NCI-H69 (cell line): Measurements from ENCODE around the gene VKORC1L1.
"Not testable (repeated sequence)": the region's sequence is repeated elsewhere in the genome, so short reads cannot be mapped to it uniquely, and the experiment has no call there.

ENCODE experiments used
- DNase-seq: peaks from one replicate; lab custom pipeline; 2025; lab: John Stamatoyannopoulos, UW

The VKORC1L1 gene

GRCh38 chr7:65938336-65938895, 65.5 kb downstream of the VKORC1L1 start:
- no peak for DNase-seq

- DNase-seq = not testable (repeated sequence)
Measured at GRCh38 chr7:65945787-65946186, 72.9 kb downstream of the VKORC1L1 start.

GRCh38 chr7:65946904-65947303, 74.0 kb downstream of the VKORC1L1 start:
- no peak for DNase-seq

DNA sequence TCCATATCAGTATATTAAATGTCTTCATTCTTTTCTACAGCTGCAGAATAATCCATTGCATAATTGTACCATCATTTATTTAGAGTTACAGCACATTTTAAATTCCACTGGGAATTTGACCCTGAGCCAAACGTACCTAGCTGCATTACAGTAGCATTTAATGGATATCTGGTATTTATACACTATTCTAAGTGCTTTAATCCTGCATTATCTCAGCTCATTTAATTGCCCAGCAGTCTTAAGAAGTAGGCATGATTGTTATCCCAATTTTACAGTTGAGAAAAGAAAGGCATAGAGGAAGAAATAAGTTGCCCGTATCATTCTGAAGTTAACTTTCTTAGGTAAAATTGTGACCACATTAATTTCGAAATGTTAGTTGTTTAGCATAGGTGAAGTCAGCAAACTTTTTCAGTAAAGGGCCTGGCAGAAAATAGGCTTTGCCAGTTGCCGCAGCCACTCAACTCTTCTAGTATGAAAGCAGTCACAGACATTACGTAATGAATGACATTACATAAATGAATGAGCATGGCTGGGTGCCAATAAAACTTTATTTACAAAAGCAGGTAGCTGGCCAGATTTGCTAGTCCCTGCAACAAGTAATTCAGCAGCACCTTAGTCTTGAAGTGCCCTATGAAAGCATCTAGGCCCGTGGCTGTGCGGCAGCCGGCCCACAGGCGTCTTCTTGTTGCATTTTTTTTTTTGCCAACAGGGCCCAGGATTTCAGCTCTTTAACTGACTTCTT, 79.1 kb downstream of the VKORC1L1 start:
- peak; percentile 67 for DNase-seq

GRCh38 chr7:65953001-65953720, 80.3 kb downstream of the VKORC1L1 start:
- no peak for DNase-seq

DNA sequence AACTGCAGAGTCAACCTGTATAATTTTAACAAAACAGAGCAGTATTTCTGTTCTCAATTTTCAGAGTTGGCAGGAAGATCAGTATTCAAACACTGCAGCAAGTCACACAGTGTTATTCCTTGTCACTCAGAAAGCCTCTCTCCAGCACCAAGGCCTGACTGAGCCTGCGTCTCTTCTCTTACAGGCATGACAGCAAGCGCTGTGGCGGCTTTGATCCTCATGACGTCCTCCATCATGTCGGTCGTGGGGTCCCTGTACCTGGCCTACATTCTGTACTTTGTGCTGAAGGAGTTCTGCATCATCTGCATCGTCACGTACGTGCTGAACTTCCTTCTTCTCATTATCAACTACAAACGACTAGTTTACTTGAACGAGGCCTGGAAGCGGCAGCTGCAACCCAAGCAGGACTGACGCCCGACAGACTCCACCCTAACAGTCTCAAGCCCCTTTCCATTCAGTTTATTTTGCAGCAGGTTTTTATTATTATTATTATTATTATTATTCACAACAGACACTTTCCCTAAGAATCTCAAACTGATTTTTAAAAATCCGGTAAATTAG, 81.1 kb downstream of the VKORC1L1 start:
- DNase-seq = no peak

- DNase-seq = no peak
Measured at GRCh38 chr7:65955718-65956117, 82.8 kb downstream of the VKORC1L1 start.

DNA sequence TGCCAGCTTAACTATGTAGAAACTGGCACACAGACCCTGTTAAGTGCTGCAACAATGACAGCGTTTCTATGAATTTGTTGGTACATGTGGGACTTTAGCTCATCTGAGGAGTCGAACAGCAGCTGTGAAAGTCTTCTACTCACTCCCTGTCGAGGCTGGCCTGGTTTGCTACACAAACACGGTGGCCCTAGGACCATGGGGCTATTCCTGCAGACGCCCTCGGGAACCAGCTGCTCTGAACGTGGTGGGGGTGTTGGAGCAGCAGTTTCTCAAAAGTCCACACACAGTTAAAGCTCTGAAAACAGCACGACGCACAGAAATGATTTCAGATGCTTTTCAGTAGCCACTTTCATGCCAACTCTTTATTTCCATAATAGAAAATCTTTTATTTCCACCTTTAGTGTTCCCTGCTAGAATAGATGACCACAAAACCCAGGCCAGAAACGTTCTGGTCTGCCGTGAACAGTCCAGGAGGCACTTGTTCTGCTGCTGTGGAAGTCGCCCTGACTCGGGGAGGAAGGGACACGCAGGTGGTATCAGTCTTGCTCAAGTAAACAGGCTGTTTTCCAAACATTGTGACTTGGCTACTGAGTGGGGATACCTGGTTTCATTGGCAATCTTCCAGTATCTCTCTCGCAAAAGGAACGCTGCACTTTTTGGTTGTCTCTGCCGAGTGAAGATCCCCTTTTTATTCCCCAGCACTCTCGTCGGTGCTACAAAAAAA, 87.6 kb downstream of the VKORC1L1 start:
- no peak for DNase-seq

GRCh38 chr7:65962033-65962432, 89.2 kb downstream of the VKORC1L1 start:
- DNase-seq = no peak

DNA sequence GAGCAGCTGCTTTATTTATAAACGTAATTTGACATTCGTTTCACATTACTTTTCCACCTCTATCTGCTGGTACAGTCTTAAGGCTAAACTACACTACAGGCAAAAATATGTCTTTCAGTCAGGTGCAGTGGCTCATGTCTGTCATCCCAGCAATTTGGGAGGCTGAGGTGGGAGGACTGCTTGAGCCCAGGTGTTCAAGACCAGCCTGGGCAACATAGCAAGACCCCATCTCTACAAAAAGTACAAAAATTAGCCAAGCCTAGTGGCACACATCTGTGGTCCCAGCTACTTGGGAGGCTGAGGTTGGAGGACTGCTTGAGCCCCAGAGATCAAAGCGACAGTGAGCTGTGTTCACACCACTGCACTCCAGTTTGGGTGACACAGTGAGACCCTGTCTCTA, 91.8 kb downstream of the VKORC1L1 start:
- not testable (repeated sequence) for DNase-seq

DNA sequence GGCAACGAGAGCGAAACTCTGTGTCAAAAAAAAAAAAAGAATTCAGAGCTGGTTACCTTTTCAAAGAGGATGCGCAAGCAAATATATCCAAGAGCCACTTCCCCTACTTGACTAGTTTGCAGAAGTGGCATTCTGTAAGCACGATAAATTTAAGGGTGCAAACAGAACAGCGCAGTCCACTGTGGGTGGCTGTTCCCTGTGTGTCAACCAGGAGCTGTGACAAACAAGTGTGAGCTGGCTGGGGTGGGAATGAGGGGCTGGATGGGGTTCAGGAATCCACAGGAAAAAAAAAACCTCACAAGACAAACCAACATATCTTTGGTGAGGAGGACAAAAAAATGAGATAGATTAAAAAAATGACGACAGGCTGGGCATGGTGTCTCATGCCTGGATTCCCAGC, 93.3 kb downstream of the VKORC1L1 start:
- no peak for DNase-seq

- DNase-seq = no peak
Measured at GRCh38 chr7:65967361-65968155, 94.7 kb downstream of the VKORC1L1 start.

- no peak for DNase-seq
Measured at GRCh38 chr7:65968256-65969185, 95.6 kb downstream of the VKORC1L1 start.

DNA sequence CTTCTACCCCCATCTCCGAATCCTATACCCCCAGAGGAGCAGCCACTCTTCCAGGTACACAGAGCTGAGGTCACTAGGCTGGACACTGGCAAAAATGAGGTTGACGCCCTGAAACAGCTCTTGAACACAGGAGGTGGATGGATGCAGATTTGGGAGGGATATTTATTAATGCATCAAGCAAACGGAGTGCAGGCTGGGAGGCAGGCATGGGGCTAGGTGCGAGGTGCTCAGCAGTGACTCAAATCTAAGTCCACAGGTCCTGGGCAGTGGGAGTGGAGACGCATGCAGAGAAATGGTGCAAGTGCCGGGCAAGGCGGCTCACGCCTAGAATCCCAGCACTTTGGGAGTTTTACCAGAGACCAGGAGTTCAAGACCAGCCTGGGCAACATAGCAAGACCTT, 98.1 kb downstream of the VKORC1L1 start:
- no peak for DNase-seq

GRCh38 chr7:65972976-65973375, 100.1 kb downstream of the VKORC1L1 start:
- DNase-seq = no peak

GRCh38 chr7:65974191-65974801, 101.4 kb downstream of the VKORC1L1 start:
- DNase-seq = no peak

DNA sequence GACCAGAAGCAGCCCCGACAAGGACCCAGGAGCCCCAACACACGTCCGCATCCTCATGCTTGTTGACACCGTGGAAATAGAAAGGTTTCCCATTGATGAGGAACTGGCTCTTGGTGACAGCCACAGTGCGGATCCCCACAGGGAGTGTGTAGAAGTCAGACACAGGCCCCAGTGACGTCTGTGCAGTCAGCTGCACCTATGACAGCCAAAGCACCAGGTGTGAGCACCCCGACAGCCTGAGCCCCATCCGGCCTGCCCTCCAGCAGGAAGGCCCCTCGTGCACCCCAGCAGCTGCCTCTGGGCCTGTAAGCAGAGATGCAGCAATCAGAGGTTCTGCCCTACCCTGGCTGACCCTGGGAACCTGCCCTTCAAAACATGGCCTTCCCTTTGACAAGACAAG, 102.0 kb downstream of the VKORC1L1 start:
- no peak for DNase-seq

DNA sequence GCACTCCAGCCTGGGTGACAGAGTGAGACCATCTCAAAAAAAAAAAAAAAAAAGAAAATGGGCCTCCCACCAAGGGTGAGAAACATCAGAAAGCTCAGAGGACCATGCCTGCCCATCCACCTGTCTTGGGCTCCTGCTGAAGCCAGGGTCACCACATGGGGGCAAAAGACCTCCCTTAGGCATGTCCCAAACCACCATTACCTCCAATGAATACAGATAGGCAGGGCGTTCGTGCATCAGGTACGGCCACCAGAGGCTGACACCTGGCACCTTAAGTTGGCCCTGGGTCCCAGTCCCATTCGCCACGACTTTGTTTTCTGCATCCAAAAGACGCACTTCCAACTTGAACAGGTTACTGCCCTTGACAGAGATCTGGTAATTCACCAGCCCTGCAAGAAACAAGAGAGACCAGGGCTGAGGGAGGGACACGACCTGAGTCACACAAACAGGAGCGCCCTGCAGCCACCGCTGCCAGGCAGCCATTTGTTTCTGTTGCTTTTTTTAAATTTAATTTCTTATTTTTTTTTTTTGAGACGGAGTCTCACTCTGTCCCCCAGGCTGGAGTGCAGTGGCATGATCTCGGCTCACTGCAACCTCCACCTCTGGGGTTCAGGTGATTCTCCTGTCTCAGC, 103.1 kb downstream of the VKORC1L1 start:
- no peak for DNase-seq

DNA sequence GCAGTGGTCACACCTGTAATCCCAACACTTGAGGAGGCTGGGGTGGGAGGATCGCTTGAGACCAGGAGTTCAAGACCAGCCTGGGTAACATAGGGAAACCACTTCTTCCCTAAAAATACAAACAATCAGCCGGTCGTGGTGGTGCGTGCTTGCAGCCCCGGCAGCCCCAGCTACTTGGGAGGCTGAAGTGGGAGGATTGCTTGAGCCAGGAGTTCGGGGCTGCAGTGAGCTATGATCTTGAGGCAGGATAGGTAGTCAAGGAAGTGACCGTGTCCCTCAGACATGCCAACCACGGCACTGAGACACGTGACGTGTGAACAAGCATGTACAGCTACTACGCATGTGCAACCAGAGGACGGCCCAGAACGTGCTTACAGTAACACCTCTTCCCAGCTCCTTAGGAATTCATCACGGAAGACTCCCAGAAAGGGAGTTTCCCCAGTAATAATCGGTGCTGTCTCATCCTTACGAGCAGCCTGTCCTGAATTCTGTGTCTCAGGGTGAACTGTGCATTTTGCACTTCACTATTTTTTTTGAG, 103.9 kb downstream of the VKORC1L1 start:
- no peak for DNase-seq
